Stimulated activated CD4-positive, alpha-beta T cell treated with anti-CD3 and anti-CD28 coated beads, TNF-alpha, amount 100 ng/mL, for 1 hour (primary cell): Measurements from ENCODE around the gene IRAK1.
"Not testable (repeated sequence)": the region's sequence is repeated elsewhere in the genome, so short reads cannot be mapped to it uniquely, and the experiment has no call there.

Experiments
- DNase-seq, 3 donors: peaks; one replicate each; pipeline ENCODE4 v3.0.0-alpha.2; 2020; ENCODE audit warnings: low read depth in 3 of 3, low spot score in 1 of 3

Gene IRAK1

DNA sequence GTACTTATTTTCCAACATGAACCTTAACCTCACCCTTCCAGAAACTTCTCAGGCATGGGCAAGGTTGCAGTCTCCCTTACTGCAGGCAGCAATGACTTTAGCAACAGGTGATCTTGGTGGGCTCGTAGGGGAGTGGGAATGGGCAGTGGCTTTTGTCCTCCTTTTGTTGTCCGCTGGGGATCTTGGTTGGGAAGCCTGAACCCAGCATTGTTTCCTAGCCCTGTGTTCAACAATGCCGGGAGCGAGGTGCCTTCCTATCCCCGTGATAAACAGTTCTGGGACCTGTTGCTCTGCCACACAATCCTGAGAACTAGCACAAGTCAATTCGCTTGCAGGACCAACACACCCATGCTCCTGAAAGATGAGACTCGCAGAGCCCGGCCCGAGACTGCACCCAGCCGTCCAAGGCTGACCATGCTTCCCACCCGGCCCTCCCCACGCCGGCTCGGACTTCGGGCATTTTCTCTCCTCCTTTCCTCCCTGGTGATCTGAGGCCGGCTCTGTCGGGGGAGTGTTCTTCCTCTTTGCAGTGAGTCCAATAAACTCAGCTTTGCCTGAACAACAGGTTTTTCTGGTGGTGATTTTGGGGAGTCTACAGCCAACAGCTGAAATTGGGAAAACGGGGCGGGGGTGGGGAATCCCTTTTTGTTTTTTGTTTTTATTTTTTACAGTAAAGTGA is 20.2 kb downstream of the IRAK1 start:
- DNase-seq = no peak

- DNase-seq = no peak
Observed at GRCh38 chrX:153995504-153995903, 24.2 kb downstream of the IRAK1 start.

GRCh38 chrX:153994398-153994797 is 25.3 kb downstream of the IRAK1 start:
- not testable (repeated sequence) for DNase-seq

- no peak for DNase-seq
Observed at GRCh38 chrX:153993978-153994377, 25.7 kb downstream of the IRAK1 start.

- no peak for DNase-seq
Observed at GRCh38 chrX:153993079-153993478, 26.6 kb downstream of the IRAK1 start.

GRCh38 chrX:153992180-153992579 is 27.5 kb downstream of the IRAK1 start:
- no peak for DNase-seq

GRCh38 chrX:153991013-153991580 is 28.6 kb downstream of the IRAK1 start:
- no peak for DNase-seq

DNA sequence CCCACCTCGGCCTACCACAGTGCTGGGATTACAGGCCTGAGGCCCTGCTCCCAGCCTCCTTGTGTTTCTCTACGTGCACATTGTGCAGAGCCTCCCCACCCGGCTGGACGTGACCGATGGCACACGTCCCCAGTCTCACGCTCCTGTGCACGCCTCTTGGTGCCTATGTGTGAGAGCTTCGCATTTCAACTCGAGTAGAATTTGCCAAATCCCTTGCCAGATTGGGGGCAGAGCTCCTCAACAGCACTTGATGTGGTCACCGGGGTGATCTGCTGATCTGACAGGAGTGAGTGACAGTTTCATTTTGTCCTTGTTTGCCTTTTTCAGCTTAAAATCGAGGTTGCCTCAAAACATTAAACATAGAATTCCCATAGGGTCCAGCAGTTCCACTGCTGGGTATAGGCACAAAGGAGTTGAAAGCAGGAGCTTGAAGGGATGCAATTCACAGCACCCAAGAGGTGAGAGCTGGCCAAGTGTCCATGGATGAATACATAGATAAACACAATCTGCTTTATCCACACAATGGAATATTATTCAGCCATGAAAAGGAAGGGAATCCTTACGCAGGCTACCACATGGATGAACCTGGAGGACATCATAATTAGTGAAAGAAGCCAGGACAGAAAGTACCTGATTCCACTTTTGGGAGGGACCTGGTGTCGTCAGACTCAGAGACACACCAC is 29.6 kb downstream of the IRAK1 start:
- no peak for DNase-seq

GRCh38 chrX:153988493-153988892 is 31.2 kb downstream of the IRAK1 start:
- DNase-seq = no peak

GRCh38 chrX:153984351-153985178 is 35.1 kb downstream of the IRAK1 start:
- no peak for DNase-seq

GRCh38 chrX:153983321-153983801 is 36.3 kb downstream of the IRAK1 start:
- no peak for DNase-seq

- peak in 1 of 3 donors; percentile 35 for DNase-seq
Observed at GRCh38 chrX:153981771-153982533, 37.8 kb downstream of the IRAK1 start.

DNA sequence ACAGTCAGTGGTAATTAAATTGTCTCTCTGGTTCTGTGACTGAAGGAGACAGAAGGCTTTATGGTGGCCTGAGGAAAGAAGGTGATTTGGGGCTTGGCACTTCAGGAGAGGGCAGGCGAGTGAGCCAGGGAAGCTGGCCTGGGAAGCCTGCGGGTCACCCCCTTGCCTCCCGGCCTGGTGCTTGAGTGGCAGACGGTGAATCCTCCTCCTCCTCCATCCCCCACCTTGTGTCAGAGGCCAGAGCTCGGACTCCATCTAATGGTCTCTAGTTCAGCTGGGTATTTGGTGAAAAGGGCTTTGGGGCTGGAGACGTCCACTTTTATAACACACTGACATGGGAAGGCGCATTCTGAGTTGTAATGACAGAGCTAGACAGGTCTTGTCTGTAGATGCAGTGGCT is 38.5 kb downstream of the IRAK1 start:
- no peak for DNase-seq

DNA sequence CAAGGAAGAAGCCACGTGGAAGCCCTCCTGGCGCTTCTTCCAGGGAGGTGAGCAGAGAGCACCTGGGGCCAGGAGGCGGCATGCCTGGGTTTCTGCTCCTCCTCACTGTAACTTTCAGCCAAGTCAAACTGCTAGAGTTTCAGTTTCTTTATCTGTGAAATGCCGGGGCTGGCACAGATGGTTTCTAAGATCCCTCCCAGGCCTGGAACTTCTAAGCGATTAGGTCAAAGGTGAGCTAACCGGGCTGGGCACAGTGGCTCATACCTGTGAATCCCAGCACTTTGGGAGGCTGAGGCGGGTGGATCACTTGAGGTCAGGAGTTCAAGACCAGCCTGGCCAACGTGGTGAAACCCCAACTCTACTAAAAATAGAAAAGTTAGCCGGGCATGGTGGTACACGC is 39.3 kb downstream of the IRAK1 start:
- DNase-seq = not testable (repeated sequence)

DNA sequence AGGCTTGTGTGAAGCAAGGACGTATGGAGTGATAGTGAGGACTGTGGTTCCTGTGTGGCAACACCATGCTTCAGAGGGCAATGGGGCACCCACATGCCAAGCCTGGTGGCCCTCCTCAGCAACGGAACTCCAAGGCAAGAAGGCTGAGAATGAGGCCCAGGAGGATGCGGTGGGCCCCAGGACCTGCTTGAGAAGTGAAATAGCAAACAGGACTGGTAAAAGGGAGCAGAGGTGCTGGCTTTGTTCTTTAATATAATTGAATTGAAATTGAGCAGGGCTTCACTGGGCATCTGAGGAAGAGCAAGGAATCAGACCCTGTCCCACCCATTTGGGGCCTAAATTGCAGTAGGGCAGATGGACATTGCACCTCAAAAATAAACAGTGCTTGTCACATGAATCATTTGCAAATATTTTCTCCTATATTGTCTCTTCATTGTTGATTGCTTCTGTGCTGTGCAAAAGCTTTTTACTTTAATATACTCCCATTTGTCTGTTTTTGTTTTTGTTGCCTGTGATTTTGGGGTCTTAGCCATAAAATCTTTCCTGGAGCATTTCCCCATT is 44.9 kb downstream of the IRAK1 start:
- DNase-seq = no peak

DNA sequence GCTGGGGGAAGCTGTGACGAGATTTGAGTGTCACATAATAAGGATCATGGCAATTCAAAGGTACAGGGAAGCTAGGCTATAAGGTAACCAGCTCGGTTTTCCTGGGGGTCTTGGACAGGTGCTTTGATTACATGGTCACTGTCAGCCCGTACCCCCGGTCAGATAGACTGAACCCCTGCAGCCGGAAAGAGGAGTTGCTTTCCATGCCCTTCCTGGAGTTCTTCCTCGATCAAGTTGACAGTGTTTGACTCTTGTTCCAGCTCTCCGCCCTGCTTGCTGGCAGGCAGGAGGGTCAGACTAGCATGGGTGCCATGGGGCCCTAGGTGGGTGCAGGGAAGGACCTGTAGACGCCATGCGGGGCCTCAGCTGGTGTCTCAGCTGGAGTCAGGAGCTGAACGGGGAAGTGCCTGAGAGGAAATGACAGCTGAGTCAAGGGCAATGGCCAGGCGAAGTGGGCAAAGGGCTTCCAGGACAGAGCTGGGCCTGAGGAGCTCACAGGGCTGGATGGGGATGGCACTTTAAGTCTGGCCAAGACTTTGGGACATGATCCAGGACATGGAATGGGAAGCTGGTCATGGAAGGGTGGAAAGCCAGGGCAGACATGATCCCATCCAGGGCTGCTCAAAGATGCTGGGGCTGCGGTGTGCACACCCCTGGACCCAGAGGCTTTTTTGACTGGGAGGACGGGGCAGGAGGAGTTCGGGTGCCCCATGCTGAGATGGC is 45.5 kb downstream of the IRAK1 start:
- no peak for DNase-seq

GRCh38 chrX:153973127-153974002 is 46.3 kb downstream of the IRAK1 start:
- no peak for DNase-seq

- peak; percentile 62 to 74 (median 73) for DNase-seq
Observed at GRCh38 chrX:153972368-153973126, 47.2 kb downstream of the IRAK1 start, which contains the start of gene TMEM187. Gene TMEM187, plus strand, starts transcription at chrX:153972754. Its CDS starts 9,309 bp downstream, at chrX:153982063.
